Choroid plexus epithelial cell (primary cell): ENCODE data around the gene STAM.

Experiments
- DNase-seq: peaks from one replicate; pipeline ENCODE4 v3.0.0-alpha.2; 2010; ENCODE audit warnings: low read depth
- H3K4me3 ChIP-seq: 2 replicates; pipeline ENCODE4 v1.5.1; 2011; ENCODE audit warnings: low read depth, mild to moderate bottlenecking, control low read depth, low read length, moderate library complexity
- CTCF ChIP-seq: conservative IDR thresholded peaks from 2 replicates; pipeline ENCODE4 v1.5.1; 2011; ENCODE audit warnings: low read depth, mild to moderate bottlenecking, control low read depth, inconsistent platforms, low read length, moderate library complexity

The STAM gene

GRCh38 chr10:17756557-17757217 lies 112.7 kb downstream of the STAM start:
- H3K4me3 ChIP-seq, result no peak overlapping the region
- TF ChIP-seq CTCF, result no peak
- peak; percentile 54 for DNase-seq

GRCh38 chr10:17758200-17758599 lies 114.2 kb downstream of the STAM start:
- H3K4me3 ChIP-seq, result no peak overlapping the region
- TF ChIP-seq CTCF, result no peak
- peak; percentile 21 for DNase-seq

DNA sequence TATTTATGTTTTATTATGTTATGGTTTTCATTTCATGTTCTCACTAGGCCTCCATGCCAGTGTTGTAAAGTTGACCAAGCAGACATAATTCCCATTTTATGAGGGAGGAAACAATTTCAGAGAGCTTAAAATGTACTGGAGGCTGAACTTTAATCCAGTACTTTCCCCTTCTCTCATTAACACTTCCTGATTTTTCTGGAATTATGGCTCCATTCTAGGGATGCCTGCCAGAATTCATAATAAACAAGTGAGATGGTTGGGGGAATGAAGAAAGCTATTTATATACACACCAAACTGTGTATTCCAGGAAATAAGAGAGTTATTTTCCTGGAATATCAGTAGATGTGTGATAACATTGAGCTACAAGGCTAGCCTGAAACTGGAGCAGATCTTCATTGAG lies 114.9 kb downstream of the STAM start:
- DNase-seq, result no peak
- no peak for TF ChIP-seq CTCF

GRCh38 chr10:17764142-17764541 lies 120.2 kb downstream of the STAM start:
- no peak for DNase-seq
- no peak overlapping the region for H3K4me3 ChIP-seq
- no peak for TF ChIP-seq CTCF

More for the DNA sequence above, 114.9 kb downstream of the STAM start:
- H3K4me3 ChIP-seq, result no peak overlapping the region

- no peak overlapping the region for H3K4me3 ChIP-seq
- no peak for TF ChIP-seq CTCF
- DNase-seq, result no peak
These were observed 121.7 kb downstream of the STAM start for GRCh38 chr10:17765602-17766001.
